ENCODE results near the gene SCNN1G. TPM values are rescaled to one million over a fixed set of nuclear protein-coding genes. Genes with fewer than 3 reads are reported as not detected.
A peak's percentile ranks its signal among the peaks of the same experiment; 100 is the strongest.

SCNN1G gene
- total and polyA plus RNA-seq, 2 of the 13 experiments (the other 11 are each of a cell fraction or from before 2014, with no cell fraction given): not detected

DNA sequence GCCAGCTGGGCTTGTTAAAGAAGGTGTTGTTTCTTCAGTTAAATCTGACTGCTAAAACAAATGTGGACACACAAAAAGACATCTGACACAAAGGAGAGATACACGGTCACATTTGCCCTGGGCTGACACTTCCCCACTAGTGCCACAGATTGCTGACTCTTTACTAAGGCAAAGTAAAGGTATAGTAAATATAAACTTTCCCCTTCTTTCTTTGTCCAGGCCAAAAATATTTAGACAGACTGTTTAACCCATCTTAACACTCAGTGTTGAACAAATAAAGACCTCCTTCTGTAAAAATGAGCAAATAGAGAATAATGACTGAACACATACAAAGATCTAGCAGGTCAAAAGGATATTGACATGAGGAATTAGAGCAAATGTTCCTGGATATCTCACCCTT lies 58.4 kb downstream of the SCNN1G start (continued):
- TF ChIP-seq, protein P1, sequence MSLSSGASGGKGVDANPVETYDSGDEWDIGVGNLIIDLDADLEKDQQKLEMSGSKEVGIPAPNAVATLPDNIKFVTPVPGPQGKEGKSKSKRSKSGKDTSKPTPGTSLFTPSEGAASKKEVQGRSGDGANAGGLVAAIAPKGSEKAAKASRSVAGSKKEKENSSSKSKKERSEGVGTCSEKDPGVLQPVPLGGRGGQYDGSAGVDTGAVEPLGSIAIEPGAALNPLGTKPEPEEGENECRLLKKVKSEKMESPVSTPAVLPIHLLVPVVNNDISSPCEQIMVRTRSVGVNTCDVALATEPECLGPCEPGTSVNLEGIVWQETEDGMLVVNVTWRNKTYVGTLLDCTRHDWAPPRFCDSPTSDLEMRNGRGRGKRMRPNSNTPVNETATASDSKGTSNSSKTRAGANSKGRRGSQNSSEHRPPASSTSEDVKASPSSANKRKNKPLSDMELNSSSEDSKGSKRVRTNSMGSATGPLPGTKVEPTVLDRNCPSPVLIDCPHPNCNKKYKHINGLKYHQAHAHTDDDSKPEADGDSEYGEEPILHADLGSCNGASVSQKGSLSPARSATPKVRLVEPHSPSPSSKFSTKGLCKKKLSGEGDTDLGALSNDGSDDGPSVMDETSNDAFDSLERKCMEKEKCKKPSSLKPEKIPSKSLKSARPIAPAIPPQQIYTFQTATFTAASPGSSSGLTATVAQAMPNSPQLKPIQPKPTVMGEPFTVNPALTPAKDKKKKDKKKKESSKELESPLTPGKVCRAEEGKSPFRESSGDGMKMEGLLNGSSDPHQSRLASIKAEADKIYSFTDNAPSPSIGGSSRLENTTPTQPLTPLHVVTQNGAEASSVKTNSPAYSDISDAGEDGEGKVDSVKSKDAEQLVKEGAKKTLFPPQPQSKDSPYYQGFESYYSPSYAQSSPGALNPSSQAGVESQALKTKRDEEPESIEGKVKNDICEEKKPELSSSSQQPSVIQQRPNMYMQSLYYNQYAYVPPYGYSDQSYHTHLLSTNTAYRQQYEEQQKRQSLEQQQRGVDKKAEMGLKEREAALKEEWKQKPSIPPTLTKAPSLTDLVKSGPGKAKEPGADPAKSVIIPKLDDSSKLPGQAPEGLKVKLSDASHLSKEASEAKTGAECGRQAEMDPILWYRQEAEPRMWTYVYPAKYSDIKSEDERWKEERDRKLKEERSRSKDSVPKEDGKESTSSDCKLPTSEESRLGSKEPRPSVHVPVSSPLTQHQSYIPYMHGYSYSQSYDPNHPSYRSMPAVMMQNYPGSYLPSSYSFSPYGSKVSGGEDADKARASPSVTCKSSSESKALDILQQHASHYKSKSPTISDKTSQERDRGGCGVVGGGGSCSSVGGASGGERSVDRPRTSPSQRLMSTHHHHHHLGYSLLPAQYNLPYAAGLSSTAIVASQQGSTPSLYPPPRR (CRISPR knock-in tag; IDR thresholded peaks at IDR 0.05; ENCODE audit: borderline replicate concordance): peak; percentile 98
- no peak for TF ChIP-seq ZNF451 (CRISPR knock-in tag; IDR thresholded peaks at IDR 0.05)
- no peak for TF ChIP-seq NFIB (CRISPR knock-in tag; IDR thresholded peaks at IDR 0.05; ENCODE audit: borderline replicate concordance)
- TF ChIP-seq HOXA5 (CRISPR knock-in tag; IDR thresholded peaks at IDR 0.05): no peak
- no peak for TF ChIP-seq NFATC3 (CRISPR knock-in tag; IDR thresholded peaks at IDR 0.05)
- TF ChIP-seq, protein P2, sequence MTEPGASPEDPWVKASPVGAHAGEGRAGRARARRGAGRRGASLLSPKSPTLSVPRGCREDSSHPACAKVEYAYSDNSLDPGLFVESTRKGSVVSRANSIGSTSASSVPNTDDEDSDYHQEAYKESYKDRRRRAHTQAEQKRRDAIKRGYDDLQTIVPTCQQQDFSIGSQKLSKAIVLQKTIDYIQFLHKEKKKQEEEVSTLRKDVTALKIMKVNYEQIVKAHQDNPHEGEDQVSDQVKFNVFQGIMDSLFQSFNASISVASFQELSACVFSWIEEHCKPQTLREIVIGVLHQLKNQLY (CRISPR knock-in tag; IDR thresholded peaks at IDR 0.05): peak; percentile 46; the same call in 1 of the 2 replicates
- TF ChIP-seq ZNF232 (CRISPR knock-in tag; IDR thresholded peaks at IDR 0.05; ENCODE audit: borderline replicate concordance): no peak
- TF ChIP-seq SOX13 (IDR thresholded peaks at IDR 0.05): peak; percentile 59; the same call in 1 of the 2 replicates
- TF ChIP-seq SOX13 (CRISPR knock-in tag; conservative IDR thresholded peaks at IDR 0.05 in 1 of 2, IDR thresholded peaks at IDR 0.05 in 1 of 2): peak in 1 of 2 experiments; percentile 85; a peak in 2 of 4 replicates
- no peak for TF ChIP-seq ZMYM2 (CRISPR knock-in tag; IDR thresholded peaks at IDR 0.05)
- TF ChIP-seq NFYC (CRISPR knock-in tag; IDR thresholded peaks at IDR 0.05): no peak
- TF ChIP-seq ZNF572 (CRISPR knock-in tag; IDR thresholded peaks at IDR 0.05): no peak
- no peak for TF ChIP-seq ZNF768 (CRISPR knock-in tag; IDR thresholded peaks at IDR 0.05)
- TF ChIP-seq, protein P3, sequence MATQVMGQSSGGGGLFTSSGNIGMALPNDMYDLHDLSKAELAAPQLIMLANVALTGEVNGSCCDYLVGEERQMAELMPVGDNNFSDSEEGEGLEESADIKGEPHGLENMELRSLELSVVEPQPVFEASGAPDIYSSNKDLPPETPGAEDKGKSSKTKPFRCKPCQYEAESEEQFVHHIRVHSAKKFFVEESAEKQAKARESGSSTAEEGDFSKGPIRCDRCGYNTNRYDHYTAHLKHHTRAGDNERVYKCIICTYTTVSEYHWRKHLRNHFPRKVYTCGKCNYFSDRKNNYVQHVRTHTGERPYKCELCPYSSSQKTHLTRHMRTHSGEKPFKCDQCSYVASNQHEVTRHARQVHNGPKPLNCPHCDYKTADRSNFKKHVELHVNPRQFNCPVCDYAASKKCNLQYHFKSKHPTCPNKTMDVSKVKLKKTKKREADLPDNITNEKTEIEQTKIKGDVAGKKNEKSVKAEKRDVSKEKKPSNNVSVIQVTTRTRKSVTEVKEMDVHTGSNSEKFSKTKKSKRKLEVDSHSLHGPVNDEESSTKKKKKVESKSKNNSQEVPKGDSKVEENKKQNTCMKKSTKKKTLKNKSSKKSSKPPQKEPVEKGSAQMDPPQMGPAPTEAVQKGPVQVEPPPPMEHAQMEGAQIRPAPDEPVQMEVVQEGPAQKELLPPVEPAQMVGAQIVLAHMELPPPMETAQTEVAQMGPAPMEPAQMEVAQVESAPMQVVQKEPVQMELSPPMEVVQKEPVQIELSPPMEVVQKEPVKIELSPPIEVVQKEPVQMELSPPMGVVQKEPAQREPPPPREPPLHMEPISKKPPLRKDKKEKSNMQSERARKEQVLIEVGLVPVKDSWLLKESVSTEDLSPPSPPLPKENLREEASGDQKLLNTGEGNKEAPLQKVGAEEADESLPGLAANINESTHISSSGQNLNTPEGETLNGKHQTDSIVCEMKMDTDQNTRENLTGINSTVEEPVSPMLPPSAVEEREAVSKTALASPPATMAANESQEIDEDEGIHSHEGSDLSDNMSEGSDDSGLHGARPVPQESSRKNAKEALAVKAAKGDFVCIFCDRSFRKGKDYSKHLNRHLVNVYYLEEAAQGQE (IDR thresholded peaks at IDR 0.05; ENCODE audit: borderline replicate concordance in 1 of 2, low read depth in 1 of 2, low read length in 2 of 2): peak in 1 of 2 experiments; percentile 44; a peak in 1 of 4 replicates
- TF ChIP-seq ZNF605 (CRISPR knock-in tag; IDR thresholded peaks at IDR 0.05): no peak
- no peak for TF ChIP-seq HOXA7 (CRISPR knock-in tag; IDR thresholded peaks at IDR 0.05)
- TF ChIP-seq ZNF343 (CRISPR knock-in tag; IDR thresholded peaks at IDR 0.05): no peak
- TF ChIP-seq ZNF432 (CRISPR knock-in tag; IDR thresholded peaks at IDR 0.05; ENCODE audit: borderline replicate concordance): no peak
- no peak for TF ChIP-seq NBN (conservative IDR thresholded peaks at IDR 0.05)
- no peak for TF ChIP-seq XRCC5 (optimal IDR thresholded peaks at IDR 0.05; ENCODE audit: low read length)
- TF ChIP-seq ZMYM3 (CRISPR knock-in tag; IDR thresholded peaks at IDR 0.05): no peak
- no peak for TF ChIP-seq KDM6A (CRISPR knock-in tag; IDR thresholded peaks at IDR 0.05; ENCODE audit: low read depth)
- TF ChIP-seq, protein P4, sequence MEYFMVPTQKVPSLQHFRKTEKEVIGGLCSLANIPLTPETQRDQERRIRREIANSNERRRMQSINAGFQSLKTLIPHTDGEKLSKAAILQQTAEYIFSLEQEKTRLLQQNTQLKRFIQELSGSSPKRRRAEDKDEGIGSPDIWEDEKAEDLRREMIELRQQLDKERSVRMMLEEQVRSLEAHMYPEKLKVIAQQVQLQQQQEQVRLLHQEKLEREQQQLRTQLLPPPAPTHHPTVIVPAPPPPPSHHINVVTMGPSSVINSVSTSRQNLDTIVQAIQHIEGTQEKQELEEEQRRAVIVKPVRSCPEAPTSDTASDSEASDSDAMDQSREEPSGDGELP (IDR thresholded peaks at IDR 0.05; ENCODE audit: borderline replicate concordance, low read depth): 0 out of 2 replicates have a peak, but pooled peaks have one; percentile 10

Measured in HepG2 (cell line).